HL-60 (cell line): Measurements from ENCODE around the gene ASTN2.

ENCODE experiments used
- DNase-seq, 2 experiments: peaks; one replicate each; pipeline ENCODE4 v3.0.0-alpha.2; 2010 to 2020; ENCODE audit warnings: low read depth in 1 of 2, low spot score in 1 of 2
- H3K27ac ChIP-seq: fragments of 250-450 bp; sonication (Bioruptor Pico); replicated peaks from 2 replicates; pipeline ENCODE4 v1.5.1; 2020; ENCODE audit warnings: mild to moderate bottlenecking, moderate library complexity
- H3K27me3 ChIP-seq: fragments of 250-450 bp; sonication (Bioruptor Pico); 2 replicates; pipeline ENCODE4 v1.5.1; 2021; ENCODE audit warnings: mild to moderate bottlenecking, moderate library complexity; ENCODE audit not compliant: insufficient read depth, poor library complexity, severe bottlenecking
- H3K4me3 ChIP-seq: replicated peaks from 2 replicates; pipeline ENCODE4 v1.5.1; 2011; ENCODE audit warnings: mild to moderate bottlenecking, control low read depth, low read length; ENCODE audit not compliant: insufficient read depth
- GABPA ChIP-seq: IDR thresholded peaks from 2 replicates; pipeline ENCODE4 v1.6.1; 2012; ENCODE audit warnings: low read depth
- POLR2AphosphoS5 ChIP-seq: IDR thresholded peaks from 2 replicates; pipeline ENCODE4 v1.6.1; 2012; ENCODE audit warnings: low read depth
- SPI1 ChIP-seq: IDR thresholded peaks from 2 replicates; pipeline ENCODE4 v1.6.1; 2012; ENCODE audit warnings: low read depth, mild to moderate bottlenecking, borderline replicate concordance
- TF ChIP-seq, protein P1 (sequence below): IDR thresholded peaks from one replicate; pipeline ENCODE4 v1.5.1; 2011; ENCODE audit warnings: low read length, control low read depth, inconsistent platforms; ENCODE audit not compliant: insufficient read depth
- TF ChIP-seq, protein P2 (sequence below): IDR thresholded peaks from 2 replicates; pipeline ENCODE4 v1.6.1; 2012; ENCODE audit warnings: low read depth; ENCODE audit not compliant: insufficient replicate concordance

Gene ASTN2

DNA sequence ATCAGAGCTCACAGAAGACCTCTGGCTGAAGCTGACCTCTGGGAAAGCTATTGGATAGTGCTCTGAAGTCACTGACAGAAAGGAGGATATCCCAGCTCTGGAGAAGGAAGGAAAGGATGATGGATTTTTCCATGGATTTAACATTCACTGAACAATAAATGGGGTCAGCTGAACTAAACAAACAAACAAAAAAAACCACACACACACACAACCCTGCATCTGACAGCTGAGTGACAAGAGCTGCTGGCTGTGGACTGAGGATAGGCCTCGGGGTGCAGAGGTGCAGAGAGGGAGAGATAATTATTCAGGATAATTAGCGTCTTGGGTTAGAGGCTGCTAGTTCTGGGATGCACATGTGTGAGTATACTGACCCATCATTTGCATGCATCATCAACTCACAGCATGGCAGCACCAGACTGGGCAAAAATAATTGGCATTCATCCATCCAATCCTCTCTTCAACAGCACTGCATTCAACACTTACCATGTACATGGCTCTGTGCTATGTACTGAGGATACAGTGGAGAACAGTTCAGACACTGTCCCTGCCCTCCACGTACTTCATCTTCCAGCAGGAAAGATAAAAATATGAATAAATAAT, 859.2 kb downstream of the ASTN2 start:
- no peak for DNase-seq
- TF ChIP-seq, protein P1, sequence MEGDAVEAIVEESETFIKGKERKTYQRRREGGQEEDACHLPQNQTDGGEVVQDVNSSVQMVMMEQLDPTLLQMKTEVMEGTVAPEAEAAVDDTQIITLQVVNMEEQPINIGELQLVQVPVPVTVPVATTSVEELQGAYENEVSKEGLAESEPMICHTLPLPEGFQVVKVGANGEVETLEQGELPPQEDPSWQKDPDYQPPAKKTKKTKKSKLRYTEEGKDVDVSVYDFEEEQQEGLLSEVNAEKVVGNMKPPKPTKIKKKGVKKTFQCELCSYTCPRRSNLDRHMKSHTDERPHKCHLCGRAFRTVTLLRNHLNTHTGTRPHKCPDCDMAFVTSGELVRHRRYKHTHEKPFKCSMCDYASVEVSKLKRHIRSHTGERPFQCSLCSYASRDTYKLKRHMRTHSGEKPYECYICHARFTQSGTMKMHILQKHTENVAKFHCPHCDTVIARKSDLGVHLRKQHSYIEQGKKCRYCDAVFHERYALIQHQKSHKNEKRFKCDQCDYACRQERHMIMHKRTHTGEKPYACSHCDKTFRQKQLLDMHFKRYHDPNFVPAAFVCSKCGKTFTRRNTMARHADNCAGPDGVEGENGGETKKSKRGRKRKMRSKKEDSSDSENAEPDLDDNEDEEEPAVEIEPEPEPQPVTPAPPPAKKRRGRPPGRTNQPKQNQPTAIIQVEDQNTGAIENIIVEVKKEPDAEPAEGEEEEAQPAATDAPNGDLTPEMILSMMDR: no peak
- TF ChIP-seq SPI1 (no peak), POLR2AphosphoS5 (no peak), GABPA (no peak)
- TF ChIP-seq, protein P2, sequence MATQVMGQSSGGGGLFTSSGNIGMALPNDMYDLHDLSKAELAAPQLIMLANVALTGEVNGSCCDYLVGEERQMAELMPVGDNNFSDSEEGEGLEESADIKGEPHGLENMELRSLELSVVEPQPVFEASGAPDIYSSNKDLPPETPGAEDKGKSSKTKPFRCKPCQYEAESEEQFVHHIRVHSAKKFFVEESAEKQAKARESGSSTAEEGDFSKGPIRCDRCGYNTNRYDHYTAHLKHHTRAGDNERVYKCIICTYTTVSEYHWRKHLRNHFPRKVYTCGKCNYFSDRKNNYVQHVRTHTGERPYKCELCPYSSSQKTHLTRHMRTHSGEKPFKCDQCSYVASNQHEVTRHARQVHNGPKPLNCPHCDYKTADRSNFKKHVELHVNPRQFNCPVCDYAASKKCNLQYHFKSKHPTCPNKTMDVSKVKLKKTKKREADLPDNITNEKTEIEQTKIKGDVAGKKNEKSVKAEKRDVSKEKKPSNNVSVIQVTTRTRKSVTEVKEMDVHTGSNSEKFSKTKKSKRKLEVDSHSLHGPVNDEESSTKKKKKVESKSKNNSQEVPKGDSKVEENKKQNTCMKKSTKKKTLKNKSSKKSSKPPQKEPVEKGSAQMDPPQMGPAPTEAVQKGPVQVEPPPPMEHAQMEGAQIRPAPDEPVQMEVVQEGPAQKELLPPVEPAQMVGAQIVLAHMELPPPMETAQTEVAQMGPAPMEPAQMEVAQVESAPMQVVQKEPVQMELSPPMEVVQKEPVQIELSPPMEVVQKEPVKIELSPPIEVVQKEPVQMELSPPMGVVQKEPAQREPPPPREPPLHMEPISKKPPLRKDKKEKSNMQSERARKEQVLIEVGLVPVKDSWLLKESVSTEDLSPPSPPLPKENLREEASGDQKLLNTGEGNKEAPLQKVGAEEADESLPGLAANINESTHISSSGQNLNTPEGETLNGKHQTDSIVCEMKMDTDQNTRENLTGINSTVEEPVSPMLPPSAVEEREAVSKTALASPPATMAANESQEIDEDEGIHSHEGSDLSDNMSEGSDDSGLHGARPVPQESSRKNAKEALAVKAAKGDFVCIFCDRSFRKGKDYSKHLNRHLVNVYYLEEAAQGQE: no peak
- Histone ChIP-seq H3K27me3 (no peaks in the 10 kb centered on the region), H3K4me3 (no peak overlapping the region), H3K27ac (no peak overlapping the region)

DNA sequence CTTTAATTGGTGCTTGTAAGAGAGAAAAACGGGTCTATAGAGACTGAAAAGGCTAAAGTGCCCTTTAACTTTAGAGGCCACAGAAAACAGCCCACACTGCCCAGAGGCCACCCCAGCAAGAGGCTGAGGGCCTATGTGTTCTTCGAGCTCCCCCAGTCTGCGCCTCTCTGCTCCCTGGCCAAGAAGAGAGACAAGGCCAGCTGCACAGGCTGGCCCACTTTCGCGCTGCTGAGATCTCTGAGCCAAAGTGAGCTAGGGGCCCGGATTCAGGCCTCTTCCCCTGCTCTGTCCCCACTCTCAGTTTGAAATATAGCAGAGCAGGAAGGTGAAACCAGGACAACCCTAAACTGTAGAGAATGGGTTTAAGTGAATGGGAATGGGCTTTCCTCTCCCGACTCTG, 859.7 kb downstream of the ASTN2 start:
- no peak overlapping the region for H3K27ac ChIP-seq
- TF ChIP-seq, protein P1: no peak
- TF ChIP-seq GABPA (no peak), POLR2AphosphoS5 (no peak), SPI1 (no peak)
- TF ChIP-seq, protein P2: no peak
- H3K4me3 ChIP-seq: no peak overlapping the region
- no peak for DNase-seq
- no peaks in the 10 kb centered on the region for H3K27me3 ChIP-seq

DNA sequence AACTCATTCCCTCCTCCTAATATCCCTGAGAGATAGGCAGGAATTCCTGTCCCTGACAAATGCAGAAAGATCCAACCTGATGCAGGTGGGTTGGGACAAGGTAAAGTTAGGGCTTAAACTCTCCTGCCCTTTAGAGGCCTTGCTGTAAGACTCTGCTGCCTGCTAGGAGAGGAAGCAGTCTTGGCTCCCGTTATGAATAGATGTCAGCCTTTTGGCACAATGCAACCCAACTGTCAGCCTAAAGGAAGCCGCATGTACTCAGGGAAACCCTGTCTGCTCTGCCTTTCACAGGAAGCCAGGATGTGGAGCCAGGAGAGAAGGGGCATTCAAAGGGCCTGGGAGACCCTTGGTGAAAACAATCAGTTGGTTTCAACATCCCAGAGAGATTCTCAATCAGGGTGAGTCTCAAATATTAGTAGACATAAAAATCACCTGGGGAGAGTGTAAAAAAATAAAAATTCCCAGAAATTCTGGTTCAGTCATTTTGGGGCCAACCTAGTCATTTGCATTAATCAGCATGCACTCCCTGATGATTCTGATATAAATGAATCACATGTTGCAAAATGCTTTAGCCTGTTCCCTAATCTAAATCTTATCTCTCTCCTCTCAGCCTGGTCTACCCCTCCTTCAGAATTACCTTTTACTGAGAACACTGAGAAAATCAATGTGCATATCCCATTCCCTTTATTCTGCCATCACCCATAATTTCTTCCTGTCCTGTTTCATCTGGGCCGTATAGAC, 864.0 kb downstream of the ASTN2 start:
- peak in 1 of 2 experiments; percentile 14 for DNase-seq
- Histone ChIP-seq H3K27ac (no peak overlapping the region), H3K4me3 (no peak overlapping the region), H3K27me3 (no peaks in the 10 kb centered on the region)
- TF ChIP-seq, protein P1: no peak
- no peak for TF ChIP-seq POLR2AphosphoS5
- no peak for TF ChIP-seq SPI1
- TF ChIP-seq, protein P2: no peak
